ENCODE measurements around the gene LYPD5.

LYPD5 gene

DNA sequence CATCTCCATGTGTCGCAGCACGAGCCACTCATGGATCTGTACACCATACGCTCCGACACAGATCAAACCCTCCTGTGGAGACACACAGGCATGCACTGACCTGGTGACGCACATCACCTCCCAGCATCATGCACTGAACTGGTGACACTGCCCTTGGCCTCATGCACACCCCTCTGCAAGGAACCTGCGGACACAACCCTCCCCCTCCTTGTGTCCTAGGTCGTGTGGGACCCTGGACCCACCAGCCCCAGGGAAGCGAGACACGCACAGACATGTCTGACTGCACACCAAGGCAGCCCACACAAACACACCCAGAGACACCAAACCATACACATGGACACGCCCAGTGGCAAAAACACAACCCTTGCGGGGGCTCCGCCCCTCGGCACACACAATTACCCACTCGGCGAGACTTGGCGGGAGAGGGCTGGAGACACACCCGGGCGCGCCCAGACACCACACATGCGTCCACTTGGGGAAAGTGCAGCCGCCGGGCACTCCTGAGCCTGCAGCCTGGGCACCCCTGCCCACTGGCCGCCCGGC lies 19.5 kb downstream of the LYPD5 start:
- H3K4me3 ChIP-seq (ENCODE audit: low read length): no peak overlapping the region
- DNase-seq (ENCODE audit: low read depth): no peak
- TF ChIP-seq CTCF (conservative IDR thresholded peaks at IDR 0.05; ENCODE audit: low read length): no peak

DNA sequence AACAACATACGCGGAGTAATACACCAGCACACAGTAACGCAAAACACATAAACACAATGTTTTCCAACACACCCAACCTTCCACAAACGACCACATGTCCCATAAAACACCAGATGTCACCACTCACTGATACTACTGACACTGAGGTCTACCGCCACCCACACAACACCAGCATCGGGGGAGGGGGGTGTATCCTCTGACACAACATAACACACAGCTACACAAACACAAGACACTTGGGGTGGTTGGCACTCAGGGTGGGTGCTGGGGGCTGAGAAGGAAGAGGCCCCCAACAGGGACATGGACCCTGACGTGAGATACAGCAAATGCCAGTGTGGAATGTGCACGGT lies 20.0 kb downstream of the LYPD5 start:
- DNase-seq (ENCODE audit: low read depth): no peak
- H3K4me3 ChIP-seq (ENCODE audit: low read length): no peak overlapping the region
- no peak for TF ChIP-seq CTCF (conservative IDR thresholded peaks at IDR 0.05; ENCODE audit: low read length)

- H3K4me3 ChIP-seq (ENCODE audit: low read length): no peak overlapping the region
- DNase-seq (ENCODE audit: low read depth): no peak
- TF ChIP-seq CTCF (conservative IDR thresholded peaks at IDR 0.05; ENCODE audit: low read length): no peak
Measured at GRCh38 chr19:43781630-43782310, 20.5 kb downstream of the LYPD5 start.

- no peak for TF ChIP-seq CTCF (conservative IDR thresholded peaks at IDR 0.05; ENCODE audit: low read length)
- no peak within 1 kb of the TSS for H3K4me3 ChIP-seq (ENCODE audit: low read length)
- peak; percentile 62 for DNase-seq (ENCODE audit: low read depth)
Measured at GRCh38 chr19:43780706-43781525, 21.3 kb downstream of the LYPD5 start, which contains the start of gene KCNN4. KCNN4 (minus strand) TSS chr19:43780973; CDS start chr19:43780861, 112 bp downstream.

DNA sequence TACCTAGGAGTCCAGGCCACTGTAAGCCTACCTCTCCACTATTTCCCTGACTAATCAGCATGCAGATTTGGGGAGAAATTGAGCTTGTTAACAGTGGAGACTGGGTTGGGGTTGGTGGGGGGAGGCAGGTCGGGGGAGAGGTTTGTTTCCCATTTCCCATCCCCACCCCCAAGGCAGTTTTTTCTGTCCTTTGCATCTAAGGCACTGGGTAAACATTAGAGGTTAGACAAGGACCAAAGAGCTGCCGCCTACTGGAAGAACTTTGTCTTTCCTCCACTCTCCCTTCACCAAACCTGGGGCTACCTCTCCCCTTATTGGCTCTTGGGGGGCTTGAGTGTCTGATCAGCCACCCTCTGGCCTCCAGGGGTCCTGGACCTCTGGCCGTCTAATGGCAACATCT lies 22.4 kb downstream of the LYPD5 start:
- no peak overlapping the region for H3K4me3 ChIP-seq (ENCODE audit: low read length)
- DNase-seq (ENCODE audit: low read depth): no peak
- no peak for TF ChIP-seq CTCF (conservative IDR thresholded peaks at IDR 0.05; ENCODE audit: low read length)

DNA sequence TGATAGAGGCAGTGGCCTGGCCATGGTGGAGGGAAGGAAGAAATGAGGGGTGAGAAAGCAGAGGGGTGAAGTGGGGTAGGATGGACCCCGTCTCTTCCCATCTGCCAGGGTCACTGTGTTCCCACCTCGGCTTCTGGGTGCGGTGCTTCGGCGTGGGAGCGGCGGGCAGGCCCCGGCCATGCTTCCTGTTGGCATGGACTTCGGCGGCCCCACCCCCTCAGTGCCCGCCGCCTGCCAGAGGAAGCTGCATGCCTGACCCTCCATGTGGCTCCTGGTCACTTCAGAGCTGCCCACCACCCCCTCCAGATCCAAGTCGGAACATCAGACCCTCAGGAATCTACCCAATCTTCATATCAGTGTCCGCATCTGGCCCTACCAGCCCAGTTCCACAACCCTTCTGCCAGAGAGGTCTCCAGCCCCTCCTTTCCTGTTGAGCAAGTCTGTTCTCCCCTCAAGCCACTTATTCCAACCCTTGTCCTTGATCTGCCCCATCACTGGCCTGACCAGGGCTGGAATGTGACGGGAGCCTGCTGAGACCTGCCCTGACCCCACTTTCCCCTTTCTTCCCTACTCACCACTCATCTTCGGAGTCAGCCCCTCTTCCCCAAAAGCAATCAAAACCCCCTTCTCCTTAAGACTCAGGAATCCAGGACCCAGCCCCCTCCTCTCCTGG lies 23.0 kb downstream of the LYPD5 start:
- no peak for DNase-seq (ENCODE audit: low read depth)
- TF ChIP-seq CTCF (conservative IDR thresholded peaks at IDR 0.05; ENCODE audit: low read length): no peak
- no peak overlapping the region for H3K4me3 ChIP-seq (ENCODE audit: low read length)
